Germinal center (tissue), 1 donor: ENCODE results near the gene FOXP1.

Experiments
- DNase-seq: peaks from one replicate; pipeline ENCODE4 v3.0.0; 2012; ENCODE audit warnings: mixed read lengths, low spot score

FOXP1 gene

GRCh38 chr3:70972855-70973254, 610.7 kb downstream of the FOXP1 start:
- no peak for DNase-seq

DNA sequence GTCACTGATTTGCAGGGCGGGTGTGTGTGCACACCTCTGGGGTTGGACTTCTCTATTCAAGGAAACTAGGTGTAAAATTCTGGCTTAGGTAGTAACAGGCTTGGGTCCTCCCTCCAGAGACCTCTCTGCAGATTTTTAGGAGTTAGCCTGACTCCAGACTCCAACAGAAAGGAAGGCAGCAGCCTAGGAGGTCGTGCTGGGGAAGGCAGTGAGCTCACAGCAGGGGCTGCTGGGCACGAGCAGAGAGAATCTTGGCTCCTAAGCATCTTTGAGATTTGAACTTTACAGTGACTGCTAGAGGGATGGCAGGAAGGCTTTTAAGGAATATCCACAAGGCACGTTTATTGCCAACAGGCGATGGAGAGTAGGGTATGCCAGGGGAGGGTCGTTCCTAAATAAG, 612.6 kb downstream of the FOXP1 start:
- no peak for DNase-seq

DNA sequence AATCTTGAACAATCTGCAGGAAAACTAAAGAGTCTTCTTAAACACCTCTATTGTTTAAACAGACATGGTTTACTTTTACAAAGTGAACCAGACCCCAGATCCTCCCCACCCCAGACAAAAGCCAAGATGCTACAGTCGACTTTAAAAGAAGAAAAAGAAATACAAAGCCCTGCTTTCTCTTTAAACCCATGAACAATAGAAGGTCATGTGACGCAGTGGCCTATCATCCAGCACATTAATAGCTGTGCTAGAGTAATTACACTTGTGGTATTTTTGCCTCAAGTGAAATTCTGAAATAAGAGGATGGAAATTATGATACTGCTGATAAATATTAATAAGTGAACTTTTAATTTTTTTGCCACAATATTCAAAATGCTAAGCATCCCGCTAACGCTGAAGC, 613.4 kb downstream of the FOXP1 start:
- no peak for DNase-seq

- DNase-seq = no peak
Observed at GRCh38 chr3:70963431-70964275, 619.9 kb downstream of the FOXP1 start.

GRCh38 chr3:70959506-70960291, 623.8 kb downstream of the FOXP1 start:
- DNase-seq = no peak

- DNase-seq = no peak
Observed at GRCh38 chr3:70952033-70952747, 631.3 kb downstream of the FOXP1 start.

GRCh38 chr3:70951316-70951715, 632.2 kb downstream of the FOXP1 start:
- DNase-seq = no peak

DNA sequence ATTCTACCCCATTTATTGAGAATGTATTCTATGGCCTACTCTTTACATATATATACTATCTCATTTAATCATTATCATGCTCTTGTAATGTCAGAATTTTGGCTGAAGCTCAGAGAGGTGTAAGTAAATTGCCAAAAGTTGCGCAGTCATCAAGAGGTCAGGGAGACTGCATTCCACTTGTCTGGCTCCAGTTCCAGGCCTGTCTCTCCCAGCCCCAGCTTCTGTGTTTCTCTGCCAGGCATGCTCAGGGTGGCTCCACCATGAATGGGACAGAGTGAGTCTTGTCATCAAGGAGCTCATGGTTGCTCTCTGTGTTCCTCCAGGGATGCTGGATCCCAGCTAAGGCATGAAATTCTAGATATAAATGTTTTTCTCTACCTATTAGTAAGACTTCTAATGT, 635.9 kb downstream of the FOXP1 start:
- no peak for DNase-seq

DNA sequence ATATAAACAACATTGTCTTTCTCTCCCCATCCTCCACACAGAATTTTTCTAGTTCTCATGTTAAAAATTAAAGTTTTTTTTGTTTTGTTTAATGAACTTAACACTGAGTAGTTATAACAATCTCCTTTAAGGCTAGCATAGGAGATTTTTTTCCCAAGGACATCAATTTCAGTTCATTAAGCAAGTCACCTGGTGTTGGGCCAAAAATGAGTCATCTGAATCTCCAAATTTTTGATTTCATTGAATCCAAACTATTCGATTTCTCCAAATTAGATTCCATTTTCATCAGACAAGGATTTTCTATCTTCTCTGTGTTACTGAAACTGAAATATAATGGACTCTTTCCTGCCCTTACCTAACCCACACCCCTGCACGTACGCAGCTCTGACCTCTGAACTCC, 639.6 kb downstream of the FOXP1 start:
- no peak for DNase-seq

DNA sequence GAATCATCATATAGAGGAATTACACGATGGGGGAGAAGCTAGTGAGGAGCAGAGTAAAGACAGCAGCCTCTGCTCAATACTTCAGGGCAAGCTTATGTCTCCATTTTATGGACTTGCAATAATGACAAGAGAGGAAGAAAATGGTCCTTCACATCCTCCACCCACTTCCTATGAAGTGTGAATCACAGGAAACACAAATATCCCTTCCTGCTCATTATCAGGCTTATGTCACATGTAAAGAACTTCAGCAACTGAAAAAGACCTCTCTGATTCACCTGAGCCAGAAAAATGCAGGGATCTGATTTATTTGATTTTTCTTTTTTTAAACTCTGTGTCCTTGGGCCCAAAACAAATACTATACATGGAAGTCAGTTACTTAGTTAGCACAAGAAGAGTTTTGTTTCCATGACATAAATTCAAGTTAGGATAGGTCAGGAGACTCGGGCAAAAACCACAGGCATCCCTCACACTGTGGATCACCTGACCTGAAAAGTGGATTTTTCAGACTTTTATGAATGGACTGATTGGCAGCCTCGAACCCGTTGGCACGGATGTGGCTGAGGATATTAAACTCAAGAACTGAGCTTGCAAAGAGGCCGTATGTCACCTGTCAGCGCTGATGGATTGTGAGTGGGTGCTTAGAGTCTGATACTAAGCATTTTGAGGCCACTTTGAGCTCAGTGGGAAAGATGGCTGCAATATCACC, 650.3 kb downstream of the FOXP1 start:
- no peak for DNase-seq

- DNase-seq = no peak
Observed at GRCh38 chr3:70930066-70930465, 653.5 kb downstream of the FOXP1 start.

GRCh38 chr3:70927239-70927638, 656.3 kb downstream of the FOXP1 start:
- no peak for DNase-seq

- no peak for DNase-seq
Observed at GRCh38 chr3:70926835-70927234, 656.7 kb downstream of the FOXP1 start.

GRCh38 chr3:70919661-70920060, 663.9 kb downstream of the FOXP1 start:
- no peak for DNase-seq

GRCh38 chr3:70919091-70919490, 664.4 kb downstream of the FOXP1 start:
- no peak for DNase-seq

GRCh38 chr3:70916375-70917055, 667.0 kb downstream of the FOXP1 start:
- no peak for DNase-seq

DNA sequence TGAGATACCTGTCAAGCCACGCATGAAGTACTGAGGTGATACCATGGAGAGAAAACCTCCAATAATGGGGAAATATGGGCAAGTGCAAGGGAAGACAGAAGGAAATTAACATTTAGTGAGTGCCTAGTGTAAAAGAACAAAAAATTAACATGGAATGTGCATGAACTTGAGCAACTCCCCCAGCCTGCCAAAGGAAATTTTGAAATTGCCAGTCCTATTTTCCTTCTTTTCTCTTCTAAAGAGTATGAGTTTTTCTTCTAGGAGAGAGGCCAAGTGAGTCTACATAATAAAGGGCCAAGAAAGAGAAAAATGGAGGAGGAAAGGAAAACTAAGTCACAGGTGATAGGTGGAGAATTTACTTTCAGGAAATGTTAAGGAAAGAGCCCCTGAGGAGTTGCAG, 668.7 kb downstream of the FOXP1 start:
- DNase-seq = no peak

DNA sequence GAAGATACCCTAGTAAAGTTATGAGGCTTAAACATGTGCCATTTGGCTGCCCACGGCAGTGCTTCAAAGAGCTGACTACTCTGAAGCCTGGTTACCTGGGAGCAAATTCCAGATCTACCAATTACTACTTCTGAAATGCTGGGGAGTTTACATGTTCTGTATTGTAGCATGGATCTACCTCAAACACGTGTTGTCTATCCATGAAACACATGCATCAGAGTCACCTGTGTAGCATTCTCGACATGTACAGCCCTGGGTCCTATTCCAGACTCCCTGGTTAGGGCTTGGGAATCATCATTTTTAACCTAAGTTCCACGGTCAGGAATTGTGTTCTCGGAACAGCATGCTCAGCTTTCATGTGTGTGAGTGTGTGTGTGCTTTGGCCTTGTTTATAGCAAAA, 671.8 kb downstream of the FOXP1 start:
- no peak for DNase-seq

- no peak for DNase-seq
Observed at GRCh38 chr3:70905491-70905890, 678.0 kb downstream of the FOXP1 start.
